ENCODE results near the gene FSIP1.

FSIP1 gene

DNA sequence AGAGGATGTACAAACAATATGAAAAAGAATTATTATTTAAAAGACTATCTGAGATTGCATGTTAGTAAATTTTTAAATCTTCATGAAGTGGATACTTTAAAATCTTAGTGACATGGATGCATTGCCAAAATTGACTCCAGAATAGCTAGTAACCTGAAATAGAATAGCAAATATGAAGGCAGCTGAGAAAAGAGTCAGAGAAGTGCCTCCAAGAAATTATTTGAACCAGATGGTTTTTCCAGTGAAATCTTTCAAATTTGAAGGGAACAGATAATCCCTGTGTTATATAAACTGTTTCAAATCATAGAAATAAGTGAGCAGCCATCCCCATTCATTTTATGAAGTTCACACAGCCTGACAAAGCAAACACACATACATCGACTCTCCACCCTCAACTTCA is 29.6 kb downstream of the FSIP1 start:
- no peak for DNase-seq

DNA sequence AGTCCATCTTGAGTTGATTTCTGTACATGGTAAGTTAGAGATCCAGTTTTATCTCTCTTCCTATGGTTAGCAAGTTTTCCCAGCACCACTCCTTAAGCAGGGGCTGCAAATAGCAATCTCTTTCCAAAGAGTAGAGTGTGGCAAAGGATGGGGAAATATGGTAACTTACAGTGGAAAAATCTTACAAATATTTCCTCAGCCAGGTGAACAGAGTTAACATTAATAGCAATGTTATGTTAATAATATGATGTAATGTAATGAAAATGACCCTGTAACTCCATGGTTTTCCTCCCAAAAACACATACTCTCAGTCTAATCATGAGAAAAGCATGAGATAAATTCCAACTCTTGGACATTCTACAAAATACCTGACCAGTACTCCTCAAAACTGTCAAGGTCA is 30.4 kb downstream of the FSIP1 start:
- DNase-seq: no peak

DNA sequence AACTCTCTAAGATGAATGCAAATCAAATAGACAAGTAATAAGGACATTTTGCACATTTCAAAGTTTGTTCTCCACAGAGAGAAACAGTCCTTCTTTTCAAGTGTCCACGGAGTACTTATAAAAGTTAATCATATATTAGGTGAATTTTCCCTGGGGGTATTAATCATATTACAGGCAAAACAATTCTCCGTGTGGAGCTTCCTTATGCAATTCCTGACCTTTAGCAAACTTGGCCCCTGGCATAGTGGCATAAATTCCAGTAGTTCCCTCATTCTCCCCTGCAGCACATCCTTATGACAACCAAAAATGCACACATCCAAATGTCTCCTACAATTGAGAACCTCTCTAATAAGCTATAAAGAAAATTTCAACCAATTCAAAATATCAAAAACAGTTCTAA is 34.4 kb downstream of the FSIP1 start:
- DNase-seq: no peak

DNA sequence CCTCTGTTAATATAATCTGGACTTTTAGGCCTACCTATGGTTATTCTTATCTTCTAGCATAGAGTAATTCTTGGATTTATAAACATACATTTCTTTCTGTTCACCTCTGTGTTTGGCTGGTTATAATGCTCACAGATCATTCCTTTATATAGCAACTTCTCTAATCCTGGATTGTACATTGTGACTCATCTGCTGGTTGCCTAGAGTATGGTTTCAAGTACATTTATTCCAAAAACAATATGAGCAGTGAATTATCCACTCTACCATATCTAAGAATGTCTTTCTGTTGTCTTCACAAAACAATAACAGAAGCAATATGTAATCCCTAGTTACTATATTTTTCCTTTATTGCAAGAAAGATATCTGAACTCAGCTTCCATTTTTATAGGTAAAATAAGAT is 35.3 kb downstream of the FSIP1 start:
- DNase-seq: no peak

DNA sequence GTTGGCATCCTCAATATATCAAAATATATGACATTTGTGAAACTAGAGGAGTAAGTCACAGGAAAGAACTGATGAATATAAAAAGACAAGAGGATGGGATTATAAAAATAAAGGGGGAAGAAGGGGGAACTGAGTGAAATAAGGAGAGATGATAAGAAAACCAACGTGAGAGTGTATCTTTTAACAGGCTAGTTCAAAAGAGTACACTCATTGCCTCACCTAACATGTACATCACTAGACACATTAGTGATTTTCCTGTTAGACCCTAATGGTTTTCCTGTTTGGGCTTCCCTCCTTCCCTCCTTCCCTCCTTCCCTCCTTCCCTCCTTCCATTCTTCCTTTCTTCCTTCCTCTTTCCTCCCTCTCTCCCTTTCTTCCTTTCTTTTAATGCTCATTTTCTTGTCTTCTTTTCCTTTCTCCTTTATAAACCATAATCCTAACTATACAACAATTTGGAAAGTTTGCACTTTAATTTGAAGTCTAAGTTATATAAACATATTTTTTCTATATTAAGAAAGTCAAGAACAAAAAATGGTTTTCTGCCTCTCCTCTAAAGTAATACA is 35.8 kb downstream of the FSIP1 start:
- DNase-seq: no peak

DNA sequence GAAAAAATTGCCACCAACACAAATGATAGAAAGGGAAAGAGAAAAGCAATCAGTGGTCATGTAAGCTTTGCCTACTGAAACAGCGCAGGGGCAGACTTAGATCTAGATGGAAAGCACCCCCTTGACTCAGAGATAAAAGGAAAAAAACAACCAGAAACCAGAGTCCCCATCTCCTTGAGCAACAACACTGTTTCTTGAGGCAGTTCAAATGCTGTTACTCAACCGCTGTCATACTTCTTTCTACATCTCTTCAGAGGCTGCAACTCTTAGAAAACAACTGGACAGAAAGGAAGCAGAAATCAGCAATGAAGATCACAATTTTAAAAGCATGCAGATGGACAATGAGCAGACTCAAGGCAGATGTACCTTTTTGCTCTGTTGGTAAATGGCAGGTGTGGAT is 36.5 kb downstream of the FSIP1 start:
- DNase-seq: no peak

DNA sequence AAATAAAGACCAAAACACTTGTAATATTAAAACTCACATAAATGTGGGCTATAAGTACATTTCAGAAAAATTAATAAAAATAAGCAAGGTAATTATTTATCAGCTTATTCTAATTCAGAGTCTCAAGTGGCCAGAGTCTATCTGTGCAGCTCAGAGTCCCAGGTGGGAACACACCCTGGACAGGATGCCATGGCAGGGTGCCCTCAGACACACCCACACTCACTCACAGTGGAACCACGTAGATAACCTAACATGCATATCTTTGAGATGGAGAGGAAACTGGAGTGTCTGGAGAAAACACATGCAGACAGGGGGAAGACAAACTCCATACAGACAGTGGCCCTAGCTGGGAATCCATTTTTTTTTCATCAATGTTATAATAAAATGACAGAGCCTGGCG is 37.2 kb downstream of the FSIP1 start:
- no peak for DNase-seq

DNA sequence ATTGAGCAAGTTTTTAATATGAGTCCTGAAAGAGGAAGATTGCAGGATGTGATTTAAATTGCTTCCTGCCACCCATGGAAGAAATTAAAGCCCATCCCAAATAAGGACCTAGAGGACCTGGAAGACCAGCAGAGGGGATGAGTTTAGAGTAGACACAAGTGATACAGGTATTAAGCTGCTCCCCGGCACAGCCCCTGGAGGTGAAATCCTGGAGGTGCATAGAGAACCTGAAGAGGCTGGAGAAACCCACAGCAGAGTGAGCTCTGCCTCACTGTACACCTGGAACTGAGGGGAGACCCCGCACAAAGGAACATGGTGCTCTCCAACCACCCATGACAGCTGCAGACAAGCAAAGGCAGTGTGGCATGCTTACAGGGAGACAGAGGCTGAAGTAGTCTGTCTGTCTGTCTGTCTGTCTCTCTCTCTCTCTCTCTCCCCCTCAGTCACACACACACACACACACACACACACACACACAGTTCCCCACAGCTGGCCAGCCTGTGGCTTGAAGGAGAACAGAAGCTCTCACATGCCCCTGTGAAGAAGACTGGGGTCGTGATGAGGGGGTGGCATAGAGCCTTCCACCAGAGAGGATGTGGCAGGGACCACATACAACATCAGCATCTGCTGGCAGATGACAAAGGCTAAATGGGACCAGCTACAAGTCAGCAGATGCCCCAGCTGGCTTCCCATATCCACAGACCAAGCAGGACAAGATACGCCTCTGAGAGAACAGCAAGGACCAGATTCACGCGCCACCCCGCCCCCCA is 38.1 kb downstream of the FSIP1 start:
- DNase-seq: no peak

DNA sequence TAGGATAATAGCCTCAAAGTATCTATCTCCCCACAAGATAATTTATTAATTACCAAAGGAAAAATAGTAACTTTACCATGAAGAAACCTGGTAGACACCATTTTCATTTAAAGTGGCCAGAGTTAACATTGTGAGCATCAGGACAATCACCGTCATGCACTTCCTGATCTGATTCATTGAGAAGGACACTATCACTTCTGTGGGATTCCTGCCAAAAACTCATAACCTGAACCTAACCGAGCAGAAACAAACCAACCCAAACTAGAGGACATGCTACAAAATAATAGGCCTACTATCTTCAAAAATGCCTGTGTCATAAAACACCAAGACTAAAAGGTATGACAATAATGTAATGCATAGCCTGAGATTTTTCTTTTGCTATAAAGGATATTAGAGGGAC is 39.0 kb downstream of the FSIP1 start:
- DNase-seq: no peak

DNA sequence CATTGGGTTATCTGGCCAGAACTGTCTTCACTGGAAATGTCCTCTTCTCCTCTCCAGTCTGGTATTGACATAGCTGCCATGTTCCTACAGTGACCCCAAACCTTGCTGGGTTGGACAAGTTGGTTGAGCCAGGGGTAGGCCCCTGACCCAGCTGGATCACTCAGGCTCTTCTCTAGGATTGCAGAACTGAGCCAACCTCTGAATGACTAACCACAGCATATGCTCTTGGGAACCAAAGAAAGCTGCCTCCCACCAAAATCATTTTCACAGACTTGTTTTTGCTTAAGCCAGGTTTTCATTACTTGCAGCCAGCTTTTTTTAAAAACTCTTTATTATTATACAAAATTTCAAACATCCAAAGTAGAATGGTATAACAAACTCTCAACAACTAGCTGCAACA is 41.4 kb downstream of the FSIP1 start:
- DNase-seq: no peak

DNA sequence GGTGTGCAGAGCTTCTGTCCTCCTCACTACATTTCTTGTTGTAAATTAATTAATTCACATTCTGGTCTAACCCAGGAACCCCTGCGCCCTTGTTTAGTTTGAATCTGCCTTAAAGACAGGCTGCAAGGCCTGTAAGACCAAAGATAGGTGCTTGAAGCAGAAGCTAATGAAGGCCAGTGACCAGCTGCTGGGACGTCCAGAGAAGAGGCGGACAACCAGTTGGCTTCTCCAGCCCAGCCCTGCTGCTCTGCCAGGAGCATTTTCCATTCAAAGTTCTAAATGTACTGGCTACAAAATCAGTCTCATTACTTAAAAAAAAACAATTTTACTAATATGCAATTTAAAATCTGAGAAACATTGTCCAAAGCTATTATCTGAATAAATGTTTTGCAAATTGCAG is 43.6 kb downstream of the FSIP1 start:
- DNase-seq: no peak

DNA sequence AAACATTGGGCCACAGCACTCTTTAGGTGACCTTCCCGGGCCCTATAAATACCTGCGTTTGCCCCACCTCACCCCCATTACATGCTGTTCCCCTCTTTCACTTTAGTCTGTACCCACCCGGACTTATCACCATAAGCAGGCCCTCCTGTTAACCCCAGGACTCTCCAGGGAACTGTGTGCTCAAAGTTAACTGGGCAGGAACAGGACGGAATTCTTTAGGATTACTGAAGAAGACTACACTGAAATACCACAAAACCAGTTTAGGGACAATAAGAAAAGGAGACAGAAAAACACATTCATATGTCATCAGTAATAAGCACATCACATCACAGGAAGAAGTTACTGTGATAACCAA is 45.5 kb downstream of the FSIP1 start:
- DNase-seq: no peak

DNA sequence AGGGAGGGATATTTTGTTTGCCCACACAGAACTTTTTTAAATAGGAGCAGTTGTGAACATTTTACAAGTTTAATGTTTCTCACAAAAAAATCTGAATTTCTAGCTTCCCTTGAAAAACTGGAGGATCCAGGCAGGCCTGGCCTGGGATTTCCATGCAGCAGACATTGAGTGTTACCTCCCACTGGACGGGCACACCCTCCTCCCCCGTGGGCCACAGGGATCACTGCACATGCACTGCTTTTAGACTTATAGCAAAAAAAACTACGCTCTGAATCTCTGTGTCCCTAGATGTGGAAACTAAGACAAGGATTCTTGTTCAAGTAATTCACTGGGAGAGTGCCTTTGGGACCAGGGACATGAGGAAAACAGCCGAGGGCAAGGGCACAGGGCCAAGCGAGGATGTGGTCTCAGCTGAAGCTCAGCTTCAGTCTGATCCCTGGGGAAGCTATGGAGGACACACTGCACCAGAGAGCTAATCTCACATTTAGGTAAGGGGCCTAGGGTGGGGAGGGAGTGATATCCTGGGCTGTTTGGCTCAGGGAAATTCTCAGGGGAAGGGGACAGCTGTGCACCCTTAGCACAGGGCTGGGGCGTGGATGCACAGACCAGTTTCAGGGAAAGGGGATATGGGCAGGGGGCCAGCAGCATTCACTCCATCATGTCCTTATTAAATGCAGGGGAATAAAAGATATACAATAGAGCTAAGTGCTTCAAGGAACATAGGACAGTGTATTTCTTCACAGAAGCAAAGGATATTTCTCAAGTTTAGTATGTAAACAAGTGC is 46.0 kb downstream of the FSIP1 start:
- DNase-seq: no peak

DNA sequence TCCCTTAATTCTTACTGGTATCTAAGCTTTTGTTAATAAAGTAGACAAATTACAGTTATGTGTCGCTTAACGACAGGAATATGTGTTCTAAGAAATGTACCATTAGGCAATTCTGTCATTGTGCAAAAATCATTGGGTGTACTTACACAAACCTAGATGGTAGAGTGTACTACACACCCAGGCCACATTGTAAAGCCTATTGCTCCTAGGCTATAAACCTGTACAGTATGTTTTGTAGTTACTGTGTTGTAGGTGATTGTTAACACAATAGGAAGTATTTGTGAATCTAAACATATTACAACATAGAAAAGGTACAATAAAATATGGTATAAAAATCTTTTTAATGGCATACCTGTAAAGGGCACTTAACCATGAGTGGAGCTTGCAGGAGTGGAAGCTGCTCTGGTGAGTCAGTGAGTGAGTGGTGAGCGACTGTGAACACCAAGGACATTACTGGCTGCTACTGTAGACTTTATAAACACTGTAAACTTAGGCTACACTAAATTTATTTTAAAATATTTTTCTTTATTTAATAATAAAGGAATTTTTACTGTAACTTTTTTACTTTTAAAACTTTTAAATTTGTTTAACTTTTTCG is 47.4 kb downstream of the FSIP1 start:
- no peak for DNase-seq

DNA sequence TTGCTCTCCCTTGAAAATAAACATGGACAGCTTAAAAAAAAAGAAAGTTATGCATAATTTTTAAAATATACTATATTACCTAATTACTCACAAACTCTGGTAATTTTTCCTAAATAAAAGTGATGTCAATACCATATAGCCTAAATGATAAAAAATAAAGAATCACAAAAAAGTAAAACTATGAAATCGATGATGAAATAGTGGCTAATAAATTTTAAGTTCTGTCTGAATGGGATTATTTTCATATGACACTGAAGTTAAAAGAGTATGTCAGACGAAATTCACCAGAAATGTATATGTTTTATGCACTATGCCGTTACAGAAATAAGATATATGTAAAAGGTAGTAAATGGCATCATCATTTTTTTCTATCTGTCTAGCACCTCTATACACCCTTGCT is 51.4 kb downstream of the FSIP1 start:
- no peak for DNase-seq

DNA sequence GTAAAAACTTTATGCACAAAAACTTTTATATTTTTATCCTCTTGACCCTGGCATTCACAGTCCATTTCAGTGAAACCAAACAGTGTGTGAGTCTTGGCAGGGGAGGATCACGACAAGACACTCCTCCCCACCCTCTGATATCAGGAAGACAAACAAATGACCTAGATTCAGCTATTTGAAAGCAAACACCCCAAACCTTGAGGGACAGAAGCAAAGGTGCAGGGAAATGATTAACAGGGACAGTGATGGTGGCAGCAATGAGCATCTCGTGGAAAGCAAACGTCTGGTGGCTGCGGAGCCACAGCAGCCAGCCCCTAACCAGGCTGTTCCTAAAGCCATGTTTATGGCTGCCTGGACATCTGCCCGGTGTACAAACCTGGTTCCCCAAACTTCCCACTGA is 52.1 kb downstream of the FSIP1 start:
- no peak for DNase-seq

DNA sequence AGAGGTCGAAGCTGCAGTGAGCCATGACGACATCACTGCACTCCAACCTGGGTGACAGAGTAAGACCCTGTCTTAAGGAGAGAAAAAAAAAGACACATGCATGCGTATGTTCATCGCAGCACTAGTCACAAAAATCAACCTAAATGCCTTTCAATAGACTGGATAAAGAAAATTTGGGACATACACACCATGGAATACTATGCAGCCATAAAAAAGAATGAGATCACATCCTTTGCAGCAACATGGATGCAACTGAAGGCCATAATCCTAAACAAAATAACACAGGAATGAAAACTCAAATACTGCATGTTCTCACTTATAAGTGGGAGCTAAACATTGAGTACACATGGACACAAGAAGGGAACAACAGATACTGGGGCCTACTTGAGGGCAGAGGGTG is 53.1 kb downstream of the FSIP1 start:
- DNase-seq: no peak

DNA sequence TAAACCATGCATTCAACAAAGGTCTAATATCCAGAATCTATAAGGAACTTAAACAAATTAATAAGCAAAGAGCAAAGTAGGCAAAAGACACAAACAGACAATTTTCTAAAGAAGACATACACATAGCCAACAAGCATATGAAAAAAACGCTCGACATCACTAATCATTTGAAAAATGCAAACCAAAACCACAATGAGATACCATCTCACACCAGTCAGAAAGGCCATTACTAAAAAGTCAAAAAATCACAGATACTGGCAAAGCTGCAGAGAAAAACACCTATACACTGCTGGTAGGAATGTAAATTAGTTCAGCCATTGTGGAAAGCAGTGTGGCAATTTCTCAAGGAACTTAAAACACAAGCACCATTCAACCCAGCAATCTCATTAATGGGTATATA is 53.8 kb downstream of the FSIP1 start:
- DNase-seq: no peak

DNA sequence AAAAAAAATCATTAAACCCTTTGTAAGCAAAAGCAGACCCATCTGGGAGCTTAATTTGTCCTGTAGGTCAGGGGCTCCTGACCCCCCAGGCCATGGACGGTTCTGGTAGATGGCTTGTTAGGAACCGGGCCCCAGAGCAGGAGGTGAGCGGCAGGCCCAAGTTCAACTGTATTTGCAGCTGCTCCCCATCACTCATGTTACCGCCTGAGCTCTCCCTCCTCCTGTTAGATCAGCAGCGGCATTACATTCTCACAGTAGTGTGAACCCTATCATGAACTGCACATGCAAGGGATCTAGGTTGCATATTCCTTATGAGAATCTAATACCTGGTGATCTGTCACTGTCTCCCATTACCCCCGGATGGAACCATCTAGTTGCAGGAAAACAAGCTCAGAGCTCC is 60.7 kb downstream of the FSIP1 start:
- DNase-seq: no peak

DNA sequence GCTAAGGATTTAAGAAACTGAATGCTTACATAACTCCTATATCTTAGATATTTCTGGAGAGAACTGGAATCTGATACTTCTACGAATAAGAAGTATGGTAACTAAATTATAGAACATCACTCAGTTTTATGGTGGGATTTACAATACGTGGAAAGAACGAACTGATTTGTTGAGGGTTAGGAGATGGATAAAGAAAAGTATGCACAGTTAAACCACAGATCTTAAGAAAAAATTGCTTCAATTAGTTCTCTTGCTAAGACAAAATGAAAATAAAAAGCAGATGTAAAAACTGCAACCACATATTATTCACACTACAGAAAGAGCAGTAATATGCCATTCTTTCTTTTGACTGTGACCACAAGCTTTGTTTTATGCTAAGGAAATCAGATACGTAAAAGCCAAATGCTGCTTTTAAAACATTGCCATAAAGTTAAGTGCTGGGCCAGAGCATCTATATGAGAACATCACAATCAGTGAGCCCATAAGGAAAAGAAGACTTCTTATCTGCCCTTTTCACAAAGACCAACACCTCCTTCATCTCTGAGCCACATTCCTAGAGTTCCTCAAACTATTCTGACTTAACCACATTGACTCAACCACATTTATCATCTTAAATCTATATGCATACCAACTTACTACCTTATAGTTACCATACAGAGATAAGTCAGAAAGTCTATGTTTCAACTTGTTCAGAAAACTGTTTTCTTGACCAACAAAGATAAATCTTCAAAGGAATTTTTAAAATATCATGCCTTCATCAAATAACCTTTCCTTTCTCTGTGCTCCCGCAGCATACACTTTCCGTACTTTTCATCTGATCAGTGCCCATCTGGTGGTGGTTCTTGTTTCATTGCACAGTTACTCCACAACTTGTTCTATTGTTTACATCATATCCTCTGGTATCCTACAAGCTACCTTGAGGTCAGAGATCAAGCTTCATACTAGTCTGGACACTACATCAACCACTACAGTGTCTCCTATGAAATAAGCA is 61.7 kb downstream of the FSIP1 start:
- no peak for DNase-seq

DNA sequence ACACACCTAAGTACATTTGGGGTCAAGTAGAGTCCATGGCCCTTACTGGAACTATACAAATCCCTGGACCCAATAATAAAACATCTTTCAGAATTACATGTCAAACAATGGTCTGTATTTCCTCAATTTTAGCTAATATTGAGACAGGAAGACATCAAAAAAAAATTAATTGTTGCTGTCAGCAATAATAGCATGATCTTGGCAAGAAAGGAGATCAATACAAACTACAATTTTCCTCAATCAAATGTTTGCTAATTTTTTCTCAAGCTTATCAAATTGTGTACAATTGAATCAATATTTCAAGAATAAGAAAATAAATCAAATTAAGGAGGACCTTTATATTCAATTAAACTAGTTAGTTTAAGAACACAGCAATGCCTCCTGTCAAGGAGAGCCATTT is 62.6 kb downstream of the FSIP1 start:
- no peak for DNase-seq

DNA sequence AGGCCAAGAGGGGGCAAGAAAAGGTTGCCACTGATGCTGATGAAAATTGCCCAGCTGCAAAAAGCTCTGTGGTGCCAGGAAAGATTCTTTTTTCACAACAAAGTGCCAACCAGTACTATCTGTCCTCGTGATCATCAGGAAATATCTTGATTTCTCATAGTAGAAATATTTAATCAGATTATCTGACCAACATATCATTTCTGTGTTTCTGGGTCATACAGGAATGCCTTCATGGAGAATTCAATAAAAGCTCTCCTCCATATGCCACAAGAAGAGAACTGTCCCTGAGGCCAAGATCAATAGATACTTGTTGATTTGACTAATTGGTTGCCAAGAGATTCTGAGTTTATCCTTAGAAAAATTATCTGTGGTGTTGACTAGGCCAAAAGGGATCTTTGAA is 63.5 kb downstream of the FSIP1 start:
- DNase-seq: no peak

DNA sequence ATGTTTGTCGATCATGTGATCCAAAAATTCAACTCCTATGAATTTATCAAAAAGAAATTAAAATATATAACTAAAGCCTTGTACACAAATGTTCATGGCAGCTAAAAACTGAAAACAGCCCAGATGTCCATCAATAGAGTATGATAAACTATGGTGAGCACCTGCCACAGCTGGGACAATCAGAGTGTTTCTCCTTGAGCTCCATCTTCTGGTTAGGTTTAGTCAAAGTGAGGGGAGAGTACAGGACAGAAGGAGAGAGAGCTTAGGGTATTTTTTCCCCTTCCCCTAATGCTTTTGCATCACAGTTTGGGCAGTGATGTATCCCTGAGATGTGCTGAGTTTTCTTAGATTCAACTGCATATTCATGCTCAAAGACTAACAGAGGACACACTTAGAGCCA is 65.5 kb downstream of the FSIP1 start:
- no peak for DNase-seq
